HG03565 (cell line): Measurements from ENCODE around the gene GRPEL2.
"Not testable (repeated sequence)": the region's sequence is repeated elsewhere in the genome, so short reads cannot be mapped to it uniquely, and the experiment has no call there.

Source experiments
- ATAC-seq: cut with Tn5 transposase; IDR thresholded peaks from one replicate; pipeline ENCODE4 v1.9.1; 2021; ENCODE audit warnings: mild to moderate bottlenecking, moderate library complexity; ENCODE audit not compliant: unreplicated experiment

The GRPEL2 gene

GRCh38 chr5:149374801-149375200, 29.5 kb downstream of the GRPEL2 start:
- ATAC-seq: no peak

- ATAC-seq: no peak
These were observed 30.1 kb downstream of the GRPEL2 start for GRCh38 chr5:149375434-149375833.

GRCh38 chr5:149376104-149376503, 30.8 kb downstream of the GRPEL2 start:
- ATAC-seq: no peak

GRCh38 chr5:149376711-149377447, 31.6 kb downstream of the GRPEL2 start:
- ATAC-seq: no peak

GRCh38 chr5:149378241-149378820, 33.0 kb downstream of the GRPEL2 start:
- ATAC-seq: no peak

GRCh38 chr5:149379177-149379761, 34.0 kb downstream of the GRPEL2 start, which contains the start of gene IL17B:
IL17B (minus strand) TSS chr5:149379292; CDS start chr5:149379225, 67 bp downstream.
- no peak for ATAC-seq

- no peak for ATAC-seq
These were observed 34.6 kb downstream of the GRPEL2 start for GRCh38 chr5:149379818-149380374.

- ATAC-seq: no peak
These were observed 35.3 kb downstream of the GRPEL2 start for GRCh38 chr5:149380466-149381121.

- no peak for ATAC-seq
These were observed 36.1 kb downstream of the GRPEL2 start for GRCh38 chr5:149381261-149381985.

GRCh38 chr5:149381986-149382338, 36.7 kb downstream of the GRPEL2 start:
- peak; percentile 81 for ATAC-seq

GRCh38 chr5:149382517-149383220, 37.4 kb downstream of the GRPEL2 start:
- ATAC-seq: no peak

GRCh38 chr5:149383399-149383798, 38.1 kb downstream of the GRPEL2 start:
- ATAC-seq: no peak

- no peak for ATAC-seq
These were observed 40.9 kb downstream of the GRPEL2 start for GRCh38 chr5:149386166-149386565.

- ATAC-seq: no peak
These were observed 41.9 kb downstream of the GRPEL2 start for GRCh38 chr5:149387081-149387631.

GRCh38 chr5:149387982-149388381, 42.7 kb downstream of the GRPEL2 start:
- no peak for ATAC-seq

- no peak for ATAC-seq
These were observed 43.3 kb downstream of the GRPEL2 start for GRCh38 chr5:149388498-149389190.

GRCh38 chr5:149389552-149390495, 44.5 kb downstream of the GRPEL2 start:
- ATAC-seq: no peak

- ATAC-seq: not testable (repeated sequence)
These were observed 45.8 kb downstream of the GRPEL2 start for GRCh38 chr5:149391076-149391475.
